Cardiac septum (tissue), 1 donor: ENCODE data around the gene ABHD4. TPM values are rescaled to one million over a fixed set of nuclear protein-coding genes. Genes with fewer than 3 reads are reported as not detected.
"Not testable (repeated sequence)": the region's sequence is repeated elsewhere in the genome, so short reads cannot be mapped to it uniquely, and the experiment has no call there.

ENCODE experiments used
- DNase-seq: peaks from one replicate; pipeline ENCODE4 v3.0.0-alpha.2; 2020; ENCODE audit warnings: low spot score
- intact Hi-C: fragments of 100-400 bp; cut with DNase I; formaldehyde crosslinking; loops from one replicate; pipeline ENCODE4 v1.14.0; 2022
- long read RNA-seq: library from polyadenylated mRNA; unstranded; transcript quantifications from one replicate; pipeline ENCODE4 v2.0.0, GENCODE V29; 2021
- total RNA-seq: library from RNA; stranded (reverse); fragmentation: NEBNext Ultra II Directional; extraction: Animal tissue kit (Norgen Biotek cat#: 25700); gene quantifications from one replicate; pipeline ENCODE4 v1.2.1, GENCODE V29; 2021
- donor health status: DM: no; HTN: no; CAD: no.

The ABHD4 gene
- 18.6 TPM for total RNA-seq
- long read RNA-seq, transcript ABHD4-203 (7 exons, 3,366 nt): major isoform, 7 of 13 reads
- long read RNA-seq, partial matches to known transcripts: 1 of 13 reads
- long read RNA-seq, other reads (novel, unspliced or antisense): 5 of 13 reads

- intact Hi-C loops: no loop called here
- peak; percentile 95 for DNase-seq
These were observed at the start of gene ABHD4 for GRCh38 chr14:22598099-22598895. TSS of gene ABHD4 (plus strand) at chr14:22598300. CDS start at chr14:22598307, 7 bp downstream.

GRCh38 chr14:22549324-22549962 lies 48.7 kb upstream of the ABHD4 start:
- intact Hi-C loops: loop anchor here (5.0 kb wide), 2 partner anchors 37 to 117 kb away; no protein-coding TSS in a partner anchor
- DNase-seq: no peak

- intact Hi-C loops: loop anchor here (5.0 kb wide), 2 partner anchors 38 to 118 kb away; no protein-coding TSS in a partner anchor
- DNase-seq: no peak
These were observed 48.0 kb upstream of the ABHD4 start for GRCh38 chr14:22549981-22550673.

GRCh38 chr14:22551605-22551997 lies 46.5 kb upstream of the ABHD4 start:
- no peak for DNase-seq
- intact Hi-C loops: no loop called here

GRCh38 chr14:22552001-22552826 lies 45.9 kb upstream of the ABHD4 start:
- intact Hi-C loops: no loop called here
- DNase-seq: no peak

- no peak for DNase-seq
- intact Hi-C loops: no loop called here
These were observed 45.3 kb upstream of the ABHD4 start for GRCh38 chr14:22552827-22553076.

- no peak for DNase-seq
- intact Hi-C loops: no loop called here
These were observed 44.7 kb upstream of the ABHD4 start for GRCh38 chr14:22553445-22553844.

- DNase-seq, intact Hi-C loops: not testable (repeated sequence)
These were observed 44.1 kb upstream of the ABHD4 start for GRCh38 chr14:22553861-22554497.

- intact Hi-C loops: loop anchor here (5.0 kb wide), 3 partner anchors 98 to 298 kb away; no protein-coding TSS in a partner anchor
These were observed 43.4 kb upstream of the ABHD4 start for GRCh38 chr14:22554498-22555383.

GRCh38 chr14:22555384-22556011 lies 42.6 kb upstream of the ABHD4 start:
- no peak for DNase-seq
- intact Hi-C loops: loop anchor here (5.0 kb wide), 3 partner anchors 97 to 297 kb away; no protein-coding TSS in a partner anchor

More at GRCh38 chr14:22554498-22555383, 43.4 kb upstream of the ABHD4 start:
- DNase-seq: no peak

GRCh38 chr14:22556021-22556989 lies 41.8 kb upstream of the ABHD4 start:
- DNase-seq: no peak
- intact Hi-C loops: loop anchor here (5.0 kb wide), 3 partner anchors 96 to 296 kb away; no protein-coding TSS in a partner anchor

GRCh38 chr14:22556990-22557623 lies 41.0 kb upstream of the ABHD4 start:
- intact Hi-C loops: loop anchor here (5.0 kb wide), 3 partner anchors 95 to 295 kb away; no protein-coding TSS in a partner anchor

GRCh38 chr14:22557846-22558220 lies 40.3 kb upstream of the ABHD4 start:
- intact Hi-C loops: loop anchor here (2.0 to 5.0 kb wide), 4 partner anchors 94 to 294 kb away; no protein-coding TSS in a partner anchor
- no peak for DNase-seq

More at GRCh38 chr14:22556990-22557623, 41.0 kb upstream of the ABHD4 start:
- DNase-seq: peak; percentile 93

GRCh38 chr14:22558221-22558913 lies 39.7 kb upstream of the ABHD4 start:
- intact Hi-C loops: loop anchor here (2.0 to 5.0 kb wide), 4 partner anchors 94 to 294 kb away; no protein-coding TSS in a partner anchor
- DNase-seq: no peak

- intact Hi-C loops: loop anchor here (2.0 to 5.0 kb wide), 4 partner anchors 93 to 293 kb away; no protein-coding TSS in a partner anchor
- no peak for DNase-seq
These were observed 39.1 kb upstream of the ABHD4 start for GRCh38 chr14:22559041-22559440.
